Measurements from ENCODE around the gene SERPINB3.
"Not testable (repeated sequence)": the region's sequence is repeated elsewhere in the genome, so short reads cannot be mapped to it uniquely, and the experiment has no call there.

The SERPINB3 gene

GRCh38 chr18:63646936-63647335 lies 14.8 kb downstream of the SERPINB3 start:
- no peak for DNase-seq (ENCODE audit: low read depth in 2 of 2)

DNA sequence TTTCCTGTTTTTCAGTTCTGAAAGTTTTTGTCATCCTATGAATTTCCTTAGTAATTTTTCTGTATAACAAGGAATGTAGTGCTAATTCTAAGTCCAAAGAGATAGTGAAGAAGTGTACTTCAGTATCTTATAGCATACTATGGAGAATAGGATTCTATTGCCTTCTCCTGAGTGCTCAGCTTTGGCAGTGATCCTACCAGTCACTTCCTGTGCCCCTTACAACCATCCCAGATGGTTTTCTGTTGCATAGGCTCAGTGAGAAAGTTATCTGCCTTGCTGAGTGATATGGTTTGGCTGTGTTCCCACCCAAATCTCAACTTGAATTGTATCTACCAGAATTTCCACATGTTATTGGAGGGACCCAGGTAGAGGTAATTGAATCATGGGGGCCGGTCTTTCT lies 17.0 kb downstream of the SERPINB3 start:
- DNase-seq (ENCODE audit: low read depth in 2 of 2): not testable (repeated sequence)

DNA sequence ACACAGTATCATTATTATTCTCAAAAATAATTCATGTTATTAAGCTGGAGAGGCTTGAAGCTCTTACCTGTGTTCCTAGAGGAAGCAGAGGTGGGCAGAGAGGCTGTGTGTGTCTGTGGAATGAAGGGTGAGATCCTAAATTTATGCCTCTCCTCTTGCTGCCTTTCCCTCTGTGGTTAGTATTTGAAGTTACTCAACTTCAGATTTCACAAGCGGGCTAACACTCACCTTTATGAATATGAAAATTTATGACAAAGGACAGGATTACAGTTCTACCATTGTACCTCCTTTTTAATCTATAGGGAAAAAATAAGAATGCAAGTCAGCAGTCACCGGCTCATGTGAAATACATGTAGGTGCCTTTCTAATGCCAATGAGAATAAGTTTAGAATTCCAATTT lies 17.6 kb downstream of the SERPINB3 start, which contains the start of gene SERPINB4:
Gene SERPINB4, minus strand, starts transcription at position 115 of the 400 bp plus-strand sequence. CDS start 679 bp downstream, outside the sequence.
- DNase-seq (ENCODE audit: low read depth in 2 of 2): not testable (repeated sequence)

- DNase-seq (ENCODE audit: low read depth in 2 of 2): not testable (repeated sequence)
These were observed 18.9 kb downstream of the SERPINB3 start for GRCh38 chr18:63642668-63643356.

DNA sequence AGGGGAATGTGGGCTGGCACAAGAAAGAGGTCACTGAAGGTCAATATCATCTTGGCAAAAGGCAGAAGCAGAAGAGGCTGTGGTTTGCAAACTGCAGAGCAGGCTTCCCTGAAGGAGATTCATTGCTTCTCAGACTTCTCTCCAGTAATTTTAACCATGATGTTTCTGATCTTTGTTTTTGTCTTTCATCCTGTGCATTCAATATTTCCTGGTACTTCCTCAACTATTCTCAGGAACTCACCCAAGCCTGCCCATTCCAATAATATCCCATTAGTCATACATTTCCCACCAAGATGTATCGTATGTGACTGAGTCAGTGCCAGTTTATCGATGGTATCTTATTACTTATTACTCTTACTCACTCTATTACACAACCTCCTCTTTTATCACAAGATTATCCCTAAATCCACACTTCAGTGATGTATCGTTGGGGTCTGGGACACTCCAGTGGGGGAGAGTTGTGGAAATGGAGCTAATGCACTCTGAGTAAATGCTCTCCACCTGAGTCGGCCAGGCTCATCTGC lies 20.5 kb downstream of the SERPINB3 start:
- not testable (repeated sequence) for DNase-seq (ENCODE audit: low read depth in 2 of 2)

DNA sequence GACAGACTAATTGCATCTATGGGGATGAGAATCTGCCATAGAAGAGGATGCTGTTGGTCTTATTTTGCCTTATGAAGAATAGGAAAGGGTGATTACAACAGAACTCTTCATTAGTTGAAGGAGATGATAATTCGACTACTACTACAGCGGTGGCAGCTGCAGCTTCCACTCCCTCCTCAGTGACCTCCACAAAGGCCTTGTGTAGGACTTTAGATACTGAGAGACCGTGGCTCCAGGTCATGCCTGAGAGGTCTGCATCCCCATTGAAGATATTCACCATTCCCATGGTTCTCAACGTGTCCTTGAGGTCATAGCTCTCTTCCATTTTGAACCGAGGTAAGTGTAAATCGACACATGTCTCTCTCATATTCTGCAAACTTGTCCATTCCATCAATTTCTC lies 24.0 kb downstream of the SERPINB3 start:
- DNase-seq (ENCODE audit: low read depth in 2 of 2): no peak

DNA sequence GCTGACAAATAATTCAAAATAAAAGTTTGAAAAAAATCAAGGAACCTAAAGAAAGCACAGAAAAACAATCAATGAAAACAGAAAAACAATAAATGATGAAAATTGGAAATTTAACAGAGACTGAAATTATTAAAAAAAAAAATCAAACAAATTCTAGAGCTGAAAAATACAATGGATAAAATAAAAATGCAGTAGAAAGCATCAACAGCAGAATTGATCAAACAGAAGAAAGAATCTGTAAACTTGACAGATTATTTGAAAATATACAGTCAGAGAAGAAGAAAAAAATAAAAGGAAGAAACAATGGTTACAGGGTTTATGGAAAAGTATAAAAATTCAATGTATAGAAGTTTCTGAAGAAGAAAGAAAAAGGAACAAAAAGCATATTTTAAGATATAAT lies 33.9 kb downstream of the SERPINB3 start:
- DNase-seq (ENCODE audit: low read depth in 2 of 2): no peak

- no peak for DNase-seq (ENCODE audit: low read depth in 2 of 2)
These were observed 35.3 kb downstream of the SERPINB3 start for GRCh38 chr18:63626431-63626830.

- no peak for DNase-seq (ENCODE audit: low read depth in 2 of 2)
These were observed 36.8 kb downstream of the SERPINB3 start for GRCh38 chr18:63624863-63625262.

- DNase-seq (ENCODE audit: low read depth in 2 of 2): no peak
These were observed 42.0 kb downstream of the SERPINB3 start for GRCh38 chr18:63619661-63620060.

- no peak for DNase-seq (ENCODE audit: low read depth in 2 of 2)
These were observed 43.8 kb downstream of the SERPINB3 start for GRCh38 chr18:63617915-63618234.

DNA sequence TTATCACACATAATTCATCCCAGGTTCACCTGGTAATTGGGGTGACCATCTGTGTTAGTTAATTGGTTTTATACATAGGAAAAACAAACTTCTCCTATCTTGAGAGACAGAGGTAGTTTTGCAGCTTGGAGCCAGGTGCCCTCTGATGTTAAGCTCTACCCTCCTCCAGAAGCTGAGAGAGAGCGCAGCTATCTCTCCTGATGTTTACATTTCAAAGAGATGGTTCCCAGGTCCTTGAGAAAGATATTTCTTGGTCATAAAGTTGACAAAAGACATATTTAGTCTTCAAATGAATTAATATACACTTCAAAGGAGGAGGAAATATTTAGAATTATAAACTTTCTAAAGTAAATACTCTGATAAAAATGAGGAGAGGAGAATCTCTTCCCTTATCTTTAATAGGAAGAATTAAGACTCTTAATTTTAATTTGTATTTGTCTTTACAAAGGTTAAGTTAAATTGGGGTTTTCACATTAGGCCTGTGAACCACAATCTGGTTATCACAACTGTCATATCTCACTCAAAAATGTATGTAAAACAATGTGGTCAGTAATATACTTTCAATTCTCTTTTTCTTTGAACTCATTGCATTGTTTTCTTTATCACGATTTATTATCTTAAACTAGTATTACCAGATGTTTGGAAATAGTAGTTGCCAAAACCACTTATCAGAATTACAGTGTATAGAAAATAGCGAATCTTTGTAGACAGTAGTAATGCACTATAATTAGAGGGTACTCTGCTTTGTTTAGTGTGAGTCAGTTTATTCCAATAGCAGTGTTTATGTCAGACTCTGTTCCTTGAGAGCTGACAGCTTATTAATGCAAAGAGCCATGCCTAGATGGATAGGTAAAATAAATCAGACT lies 44.4 kb downstream of the SERPINB3 start:
- DNase-seq (ENCODE audit: low read depth in 2 of 2): no peak

- DNase-seq (ENCODE audit: low read depth in 2 of 2): no peak
These were observed 48.3 kb downstream of the SERPINB3 start for GRCh38 chr18:63613420-63613819.

DNA sequence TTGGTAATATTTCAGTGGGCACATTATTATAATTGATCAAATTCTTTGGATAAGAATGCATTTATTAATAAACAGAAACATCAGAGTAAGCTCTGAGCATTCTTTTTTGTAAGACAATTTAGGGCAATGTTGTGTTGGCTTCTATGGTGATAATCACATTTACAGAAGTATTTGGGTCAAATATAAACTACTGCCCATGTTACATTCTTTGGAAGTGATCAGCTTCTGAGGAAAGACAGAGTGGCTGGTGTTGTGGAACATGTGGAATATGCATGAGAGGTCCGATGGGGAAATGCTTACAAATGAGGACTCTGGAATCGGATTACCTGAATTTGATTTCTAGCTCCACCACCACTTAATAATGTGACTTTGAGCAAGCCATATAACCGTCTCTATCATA lies 55.2 kb downstream of the SERPINB3 start:
- no peak for DNase-seq (ENCODE audit: low read depth in 2 of 2)
